Keratinocyte (primary cell): ENCODE measurements around the gene ITPR1. TPM values are rescaled to one million over a fixed set of nuclear protein-coding genes. Genes with fewer than 3 reads are reported as not detected.

Experiments
- DNase-seq: peaks from one replicate; pipeline ENCODE4 v3.0.0-alpha.2; 2011; ENCODE audit warnings: low read depth, missing footprints, low spot score
- FAIRE-seq: peaks from 2 replicates; lab custom pipeline; 2011; peaks lifted over from hg19 to GRCh38; lab: Jason Lieb, UNC
- H2AFZ ChIP-seq: 2 replicates; pipeline ENCODE4 v1.6.0; 2012; ENCODE audit warnings: low read length, control low read depth, inconsistent platforms; ENCODE audit not compliant: control insufficient read depth
- H3K27ac ChIP-seq: 2 replicates; pipeline ENCODE4 v1.5.1; 2011; ENCODE audit warnings: low read length; ENCODE audit not compliant: control insufficient read depth, insufficient read depth
- H3K27me3 ChIP-seq: 3 replicates; pipeline ENCODE4 v1.6.0; 2011; ENCODE audit warnings: low read length; ENCODE audit not compliant: control insufficient read depth, insufficient read depth; ENCODE audit errors: extremely low read depth
- H3K36me3 ChIP-seq, 2 experiments: 2 replicates in 1 of 2; 3 replicates in 1 of 2; pipeline ENCODE4 v1.5.1; 2011; ENCODE audit warnings: low read length in 2 of 2, mild to moderate bottlenecking in 1 of 2; ENCODE audit not compliant: control insufficient read depth in 2 of 2, insufficient read depth in 2 of 2; ENCODE audit errors: extremely low read depth in 1 of 2
- H3K4me1 ChIP-seq: 3 replicates; pipeline ENCODE4 v1.5.1; 2011; ENCODE audit warnings: low read length; ENCODE audit not compliant: control insufficient read depth, insufficient read depth; ENCODE audit errors: extremely low read depth
- H3K4me2 ChIP-seq: 3 replicates; pipeline ENCODE4 v1.6.0; 2011; ENCODE audit warnings: low read depth, low read length; ENCODE audit not compliant: control insufficient read depth, insufficient read depth; ENCODE audit errors: extremely low read depth
- H3K4me3 ChIP-seq, 3 experiments: fragments of 200-600 bp in 1 of 3; sonication (generic) in 1 of 3; 2 replicates in 2 of 3; 3 replicates in 1 of 3; pipeline ENCODE4 v1.5.1; 2011 to 2016; ENCODE audit warnings: low read length in 3 of 3, mild to moderate bottlenecking in 3 of 3, control low read depth in 2 of 3, inconsistent platforms in 1 of 3, low read depth in 1 of 3, mixed read lengths in 1 of 3, mixed run types in 1 of 3, moderate library complexity in 1 of 3; ENCODE audit not compliant: control insufficient read depth in 2 of 3, insufficient read depth in 2 of 3; ENCODE audit errors: extremely low read depth in 1 of 3
- H3K79me2 ChIP-seq: 2 replicates; pipeline ENCODE4 v1.6.0; 2012; ENCODE audit warnings: low read length; ENCODE audit not compliant: control insufficient read depth, insufficient read depth
- H3K9ac ChIP-seq: 3 replicates; pipeline ENCODE4 v1.6.0; 2011; ENCODE audit warnings: low read length; ENCODE audit not compliant: control insufficient read depth, insufficient read depth; ENCODE audit errors: extremely low read depth
- H3K9me1 ChIP-seq: 3 replicates; pipeline ENCODE4 v1.6.0; 2011; ENCODE audit warnings: low read length; ENCODE audit not compliant: control insufficient read depth, insufficient read depth; ENCODE audit errors: extremely low read depth
- H3K9me3 ChIP-seq: 2 replicates; pipeline ENCODE4 v1.5.1; 2012; ENCODE audit warnings: low read depth, low read length; ENCODE audit not compliant: control insufficient read depth
- H4K20me1 ChIP-seq: 3 replicates; pipeline ENCODE4 v1.6.0; 2011; ENCODE audit warnings: low read length; ENCODE audit not compliant: control insufficient read depth, insufficient read depth; ENCODE audit errors: extremely low read depth
- CTCF ChIP-seq, 3 experiments: IDR thresholded peaks in 1 of 3; conservative IDR thresholded peaks in 1 of 3; optimal IDR thresholded peaks in 1 of 3; 2 replicates in 2 of 3; 3 replicates in 1 of 3; pipeline versions ENCODE3 to v1.5.1; 2011; ENCODE audit warnings: low read length in 3 of 3, mild to moderate bottlenecking in 3 of 3, moderate library complexity in 2 of 3, control low read depth in 1 of 3, inconsistent platforms in 1 of 3; ENCODE audit not compliant: insufficient read depth in 2 of 3; ENCODE audit errors: extremely low read depth in 1 of 3
- EZH2 ChIP-seq: IDR thresholded peaks from one replicate; pipeline ENCODE4 v1.6.1; 2012; ENCODE audit warnings: inconsistent platforms, mild to moderate bottlenecking, low read length, moderate library complexity
- dilution Hi-C: fragments of 300-500 bp; cut with MboI; formaldehyde crosslinking; loops from one replicate; pipeline ENCODE4 v1.7.0; 2020; ENCODE audit warnings: low sequenced_read_pairs; ENCODE audit not compliant: extremely low pct_ligation_motif_present
- polyA plus RNA-seq, 5 experiments: library from polyadenylated mRNA; depleted of rRNA in 3 of 5; stranded (reverse) in 3 of 5; stranded (forward) in 1 of 5; unstranded in 1 of 5; fragments of >200 nt; gene quantifications; 1 replicate in 1 of 5; 2 replicates in 3 of 5; 3 replicates in 1 of 5; pipeline versions ENCODE4 v1.2.1 to v1.2.3, GENCODE V29; 2011 to 2012; ENCODE audit warnings: missing spikeins in 2 of 5, low read depth in 1 of 5, low replicate concordance in 1 of 5

The ITPR1 gene
- polyA plus RNA-seq, 1 donor (not counting 4 experiments of a cell fraction or from before 2014, with no cell fraction given), result 3.5 TPM

- dilution Hi-C loops, result no loop called here
- Histone ChIP-seq H2AFZ (no peak overlapping the region), H3K9me3 (no peaks in the 10 kb centered on the region), H3K36me3 (no peaks in the 10 kb centered on the region), H3K4me1 (no peaks in the 10 kb centered on the region), H3K79me2 (no peaks in the 10 kb centered on the region), H3K4me2 (no peak overlapping the region), H4K20me1 (no peaks in the 10 kb centered on the region), H3K9me1 (no peaks in the 10 kb centered on the region), H3K27me3 (no peaks in the 10 kb centered on the region), H3K9ac (no peak overlapping the region), H3K4me3 (no peak overlapping the region), H3K27ac (no peak overlapping the region)
- no peak for FAIRE-seq
- no peak for DNase-seq
- TF ChIP-seq CTCF (optimal IDR thresholded peaks at IDR 0.05 in 1 of 3, IDR thresholded peaks at IDR 0.05 in 1 of 3, conservative IDR thresholded peaks at IDR 0.05 in 1 of 3; ENCODE audit: extremely low read depth in 1 of 3, insufficient read depth in 2 of 3, low read length in 3 of 3) (no peak), EZH2 (no peak)
Observed at GRCh38 chr3:4696266-4696665, 203.1 kb downstream of the ITPR1 start.

GRCh38 chr3:4698125-4698821 is 205.1 kb downstream of the ITPR1 start:
- no peaks in the 10 kb centered on the region for H3K9me1 ChIP-seq
- no peak overlapping the region for H3K27ac ChIP-seq
- H3K27me3 ChIP-seq, result no peaks in the 10 kb centered on the region
- no peaks in the 10 kb centered on the region for H3K9me3 ChIP-seq
- no peaks in the 10 kb centered on the region for H4K20me1 ChIP-seq
- no peak for FAIRE-seq
- no peaks in the 10 kb centered on the region for H3K4me1 ChIP-seq
- dilution Hi-C loops, result no loop called here
- no peak overlapping the region for H3K9ac ChIP-seq
- H2AFZ ChIP-seq, result no peak overlapping the region
- no peaks in the 10 kb centered on the region for H3K79me2 ChIP-seq
- DNase-seq, result no peak
- TF ChIP-seq CTCF (optimal IDR thresholded peaks at IDR 0.05 in 1 of 3, IDR thresholded peaks at IDR 0.05 in 1 of 3, conservative IDR thresholded peaks at IDR 0.05 in 1 of 3; ENCODE audit: extremely low read depth in 1 of 3, insufficient read depth in 2 of 3, low read length in 3 of 3) (no peak), EZH2 (no peak)
- no peak overlapping the region for H3K4me2 ChIP-seq
- no peak overlapping the region for H3K4me3 ChIP-seq
- no peaks in the 10 kb centered on the region for H3K36me3 ChIP-seq
